NCI-H1105 treated with DMSO at 0.1 percent for 48 hours (cell line): ENCODE results near the gene RARB.

ENCODE experiments used
- DNase-seq: peaks from one replicate; lab custom pipeline; 2025; lab: John Stamatoyannopoulos, UW

The RARB gene

DNA sequence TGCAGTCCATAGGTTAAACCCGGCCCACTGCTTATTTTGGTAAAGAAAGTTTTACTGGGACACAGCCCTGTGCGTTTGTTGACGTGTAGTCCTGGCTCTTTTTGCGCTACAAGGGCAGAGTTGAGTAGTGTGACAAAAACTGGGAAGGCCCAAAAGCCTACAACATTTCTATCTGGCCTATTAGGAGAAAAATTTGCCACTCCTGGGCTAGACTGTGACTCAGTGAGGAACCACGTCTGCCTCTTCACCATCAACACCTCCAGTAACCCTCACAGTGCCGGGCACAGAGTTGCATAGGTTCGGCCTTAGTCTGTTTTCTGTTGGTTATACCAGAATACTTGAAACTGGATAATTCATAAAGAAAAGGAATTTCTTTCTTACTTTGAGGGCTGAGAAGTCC, 126.3 kb downstream of the RARB start:
- no peak for DNase-seq

DNA sequence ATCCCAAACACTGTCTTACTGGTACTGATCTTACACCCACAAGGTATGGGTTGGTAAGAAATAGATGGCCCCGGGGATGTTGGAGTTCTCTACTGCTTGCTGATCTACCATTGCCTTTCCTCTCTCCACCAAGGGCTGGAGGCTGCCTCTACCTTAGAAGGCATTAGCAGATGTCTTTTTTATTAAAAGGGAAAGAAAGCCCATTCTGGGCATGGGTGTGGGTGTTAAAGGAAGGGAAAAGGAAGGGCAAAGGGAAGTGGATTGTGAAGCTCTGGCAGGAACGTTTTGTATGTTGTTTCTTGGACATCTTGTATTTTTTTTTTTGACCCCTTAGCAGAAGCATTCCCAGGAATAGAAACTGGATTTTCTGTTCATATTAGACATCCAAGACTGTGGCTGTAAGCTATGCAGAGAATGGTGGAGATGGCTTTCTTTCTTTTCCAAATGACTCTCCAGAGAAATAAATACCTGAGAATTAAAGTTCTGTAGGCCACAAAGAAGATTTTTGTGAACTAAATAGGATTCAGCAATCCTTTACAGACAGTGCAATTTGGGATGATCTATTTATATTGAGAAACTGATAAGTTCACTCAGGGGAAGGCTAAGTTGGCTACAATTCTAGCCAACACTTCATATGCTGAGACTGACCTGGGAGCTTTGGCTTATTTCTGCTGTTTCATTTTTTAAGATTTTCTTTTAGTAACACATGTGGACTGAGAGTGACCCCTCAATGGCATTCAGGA, 127.8 kb downstream of the RARB start:
- no peak for DNase-seq

- no peak for DNase-seq
Observed at GRCh38 chr3:25556447-25556846, 128.4 kb downstream of the RARB start.

DNA sequence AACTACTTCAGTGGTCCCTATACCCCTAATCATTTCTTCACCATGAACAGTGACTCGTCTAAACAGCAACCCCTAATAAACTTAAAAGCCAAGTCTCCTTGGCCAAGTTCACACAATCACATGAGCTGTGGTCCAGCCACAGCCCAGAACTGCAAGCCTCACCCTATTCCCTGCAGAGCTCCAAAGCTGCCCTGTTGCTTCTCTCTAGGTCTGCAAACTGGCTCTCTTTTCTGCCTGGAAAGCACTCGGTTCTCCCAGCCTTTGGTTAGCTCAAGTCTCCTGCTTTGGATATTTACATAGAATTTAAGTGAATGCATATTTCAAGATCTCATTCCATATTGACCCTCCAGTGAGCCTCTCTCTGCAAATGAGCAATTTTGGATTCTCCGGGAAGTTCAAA, 129.6 kb downstream of the RARB start:
- no peak for DNase-seq

DNA sequence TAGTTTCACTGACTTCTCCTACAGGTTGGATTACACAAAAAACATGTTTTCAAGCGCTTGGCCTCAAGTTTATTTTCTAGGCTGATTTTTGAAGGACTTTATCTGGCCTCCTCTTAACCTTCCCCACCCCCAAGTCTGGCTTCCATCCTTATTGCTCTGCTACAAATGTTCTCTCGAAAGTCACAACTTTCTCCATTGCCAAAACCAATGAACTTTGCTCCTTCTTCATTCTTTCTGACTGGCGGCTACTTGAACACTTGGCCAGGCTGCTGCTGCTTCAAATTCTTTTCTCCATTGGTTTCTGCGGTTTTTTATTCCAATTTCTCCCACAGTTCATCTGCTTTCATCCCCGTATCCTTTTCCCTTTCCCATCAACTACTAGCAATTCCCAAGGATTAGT, 130.1 kb downstream of the RARB start:
- DNase-seq: no peak

GRCh38 chr3:25558796-25559195, 130.7 kb downstream of the RARB start:
- DNase-seq: no peak

DNA sequence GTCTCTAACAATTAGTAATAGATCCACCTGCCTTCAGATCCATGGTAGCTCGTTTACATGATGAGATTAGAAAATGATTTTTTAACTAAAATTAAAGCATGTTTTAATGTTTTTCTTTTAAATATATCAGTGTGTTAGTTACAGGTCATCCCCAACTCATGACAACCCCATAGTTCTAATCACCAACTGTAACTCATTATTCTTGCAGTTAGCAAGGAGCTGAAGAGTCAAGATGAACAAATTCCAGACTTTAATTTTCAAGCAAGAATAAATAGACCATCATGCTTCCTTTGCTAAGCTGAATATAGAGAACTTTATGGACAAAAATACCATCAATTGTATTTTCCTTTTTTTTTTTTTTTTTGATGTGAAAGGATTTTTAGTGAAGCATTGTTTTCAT, 135.5 kb downstream of the RARB start:
- DNase-seq: no peak

DNA sequence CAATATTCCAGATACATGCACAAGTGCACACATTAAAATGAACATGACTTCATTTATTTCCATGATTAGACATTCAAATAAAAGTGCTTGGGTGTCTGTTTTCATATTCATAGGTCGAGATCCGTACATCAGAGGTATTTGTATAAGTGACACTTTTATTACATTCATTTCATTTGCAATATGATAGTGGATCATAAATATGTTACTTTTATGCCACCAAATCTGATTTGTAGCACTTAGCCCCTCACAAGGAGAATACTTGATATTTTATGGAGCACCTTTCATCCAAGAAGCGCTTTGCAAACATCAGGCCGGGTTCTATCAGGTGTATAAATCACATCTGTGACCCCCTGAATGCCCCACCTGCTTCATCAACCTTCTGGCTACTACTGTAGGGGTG, 136.0 kb downstream of the RARB start:
- DNase-seq: no peak

DNA sequence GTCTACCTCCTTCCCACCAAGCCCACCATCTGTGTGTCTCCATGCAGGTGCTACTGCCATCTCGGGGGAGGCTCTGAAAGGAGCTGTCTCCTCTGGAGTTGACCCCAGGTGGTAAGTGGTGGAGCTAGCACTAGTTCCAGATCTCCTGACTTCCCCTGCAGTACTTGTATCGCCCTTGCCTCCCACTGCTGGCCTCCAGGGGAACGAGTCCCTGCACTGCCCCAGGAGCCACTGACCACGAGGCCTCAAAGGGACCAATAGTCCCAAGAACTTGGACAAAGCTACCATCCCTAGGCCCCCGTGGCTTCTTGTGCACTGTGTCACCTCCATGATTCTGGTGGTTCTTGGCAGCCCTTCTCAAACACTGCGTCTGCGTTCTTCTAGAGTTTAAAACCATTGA, 137.7 kb downstream of the RARB start:
- DNase-seq: no peak

GRCh38 chr3:25566358-25566920, 138.4 kb downstream of the RARB start:
- no peak for DNase-seq

GRCh38 chr3:25567388-25567787, 139.3 kb downstream of the RARB start:
- no peak for DNase-seq

- DNase-seq: no peak
Observed at GRCh38 chr3:25567806-25568524, 139.9 kb downstream of the RARB start.

DNA sequence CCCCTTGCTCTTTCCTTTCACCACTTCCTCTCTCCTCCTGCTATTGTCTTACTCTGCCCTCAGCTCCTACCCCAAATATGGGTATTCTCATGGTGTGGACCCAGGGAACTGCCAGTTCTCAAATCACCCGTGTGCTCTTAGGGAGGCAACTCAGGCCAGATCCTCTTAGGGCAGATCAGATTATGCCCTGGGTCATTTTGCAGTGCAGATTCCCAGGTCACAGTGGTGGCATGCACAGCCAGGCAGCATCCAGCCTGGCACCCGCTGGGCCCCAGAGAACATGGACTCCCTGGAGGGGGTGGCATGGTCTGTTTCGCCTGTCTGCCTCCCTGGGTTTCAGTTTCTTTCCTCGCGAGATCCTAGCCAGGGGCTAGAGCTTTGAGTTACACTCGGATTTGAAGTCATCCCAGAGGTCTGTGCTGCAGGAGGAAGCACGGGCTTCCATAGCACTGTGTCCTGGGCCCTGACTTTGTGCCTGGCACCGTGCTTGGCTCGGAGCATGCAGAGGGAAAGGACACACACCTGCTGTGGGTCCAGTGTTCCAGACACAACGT, 140.5 kb downstream of the RARB start:
- DNase-seq: no peak

DNA sequence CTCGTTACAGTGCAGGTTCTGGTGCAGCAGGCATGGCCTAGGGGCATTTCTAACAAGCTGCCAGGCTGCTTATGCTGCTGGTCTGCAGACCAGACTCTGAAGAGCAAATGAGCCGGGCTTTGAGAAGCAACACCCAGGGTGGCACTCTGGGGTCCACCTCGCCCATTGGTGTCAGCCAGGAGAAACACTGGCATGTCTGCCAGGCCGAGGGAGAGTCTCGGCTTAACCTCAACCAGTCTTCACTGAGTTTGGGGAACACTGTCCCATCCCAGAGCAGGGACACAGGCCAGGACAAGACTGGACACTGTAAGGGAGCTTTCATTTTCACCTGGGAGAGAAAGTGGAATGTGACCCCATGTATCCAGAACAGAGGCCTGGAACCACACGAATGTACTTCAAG, 143.2 kb downstream of the RARB start:
- DNase-seq: no peak

GRCh38 chr3:25572336-25572735, 144.3 kb downstream of the RARB start:
- DNase-seq: no peak

DNA sequence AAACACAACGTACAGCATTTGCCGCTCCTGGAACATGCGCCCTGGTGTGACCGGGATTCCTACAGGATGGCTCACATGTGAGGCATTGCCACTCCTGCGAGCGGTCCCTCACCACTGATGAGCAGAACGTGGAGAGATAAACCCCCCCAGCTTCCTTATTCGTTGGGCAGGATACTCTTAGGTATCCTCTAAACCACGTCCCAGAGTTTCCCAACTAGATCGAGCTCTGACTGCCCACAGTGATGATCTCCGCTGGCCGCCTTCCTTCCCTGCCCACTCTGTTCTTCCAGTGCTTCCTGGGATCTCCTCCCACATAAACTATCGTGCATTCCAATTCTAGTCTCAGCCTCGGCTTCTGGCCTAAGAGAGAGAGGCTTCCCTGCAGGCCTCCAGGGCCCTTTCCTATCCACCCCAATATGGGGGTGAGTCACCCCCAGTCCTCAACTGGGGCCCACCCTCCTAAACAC, 144.9 kb downstream of the RARB start:
- no peak for DNase-seq

DNA sequence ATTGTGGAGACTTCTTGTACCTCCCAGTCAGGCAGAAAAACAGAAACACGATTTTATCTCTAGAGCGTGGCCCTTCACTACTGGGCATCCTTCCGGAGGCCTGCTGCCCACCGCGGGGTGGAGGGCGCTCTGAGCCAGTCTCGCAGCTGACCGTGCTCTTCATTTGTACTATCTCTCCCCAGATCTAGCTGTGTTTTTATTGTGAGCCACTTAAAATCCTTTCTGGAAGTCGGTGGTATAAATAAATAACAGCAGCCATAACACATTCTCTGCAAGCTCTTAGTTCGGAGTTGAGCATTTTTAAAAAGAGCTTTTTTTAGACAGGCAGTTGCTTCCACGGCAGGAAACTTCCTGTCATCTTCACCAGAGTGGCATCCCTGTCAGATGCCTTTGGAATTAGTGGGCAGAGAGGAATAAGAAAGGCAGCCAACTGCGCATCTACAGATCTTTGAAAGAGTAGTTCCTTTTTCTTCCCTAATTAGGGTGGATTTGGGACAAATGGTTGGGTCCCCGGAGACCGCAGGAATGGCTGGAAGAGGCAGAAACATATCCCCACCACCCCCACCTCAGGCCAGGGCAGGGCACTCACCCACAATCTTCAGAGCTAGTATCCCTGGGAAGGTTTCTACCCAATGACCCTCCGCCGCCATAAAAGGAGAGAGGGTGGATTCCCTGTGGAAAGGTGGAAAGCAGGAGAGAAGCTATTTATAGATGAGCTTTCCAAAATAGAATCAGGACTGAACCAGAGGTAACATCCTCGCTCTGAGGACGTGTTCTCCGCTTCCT, 145.5 kb downstream of the RARB start:
- no peak for DNase-seq

GRCh38 chr3:25574172-25574765, 146.2 kb downstream of the RARB start:
- DNase-seq: no peak

DNA sequence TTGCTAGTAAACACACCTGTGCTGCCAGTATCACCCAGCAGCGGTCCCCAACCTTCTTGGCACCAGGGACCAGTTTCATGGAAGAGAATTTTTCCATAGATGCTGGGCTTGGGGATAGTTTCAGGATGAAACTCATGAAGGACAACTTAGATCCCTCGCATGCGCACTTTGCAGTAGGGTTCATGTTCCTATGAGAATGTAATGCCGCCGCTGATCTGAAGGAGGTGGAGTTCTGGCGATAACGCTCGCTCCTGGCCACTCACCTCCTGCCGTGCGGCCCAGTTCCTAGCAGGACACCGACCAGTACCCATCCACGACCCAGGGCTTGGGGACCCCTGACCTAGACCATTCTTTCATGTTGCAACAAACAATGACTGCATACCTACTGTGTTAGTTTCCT, 146.9 kb downstream of the RARB start:
- DNase-seq: no peak

GRCh38 chr3:25576146-25576545, 148.1 kb downstream of the RARB start:
- no peak for DNase-seq

DNA sequence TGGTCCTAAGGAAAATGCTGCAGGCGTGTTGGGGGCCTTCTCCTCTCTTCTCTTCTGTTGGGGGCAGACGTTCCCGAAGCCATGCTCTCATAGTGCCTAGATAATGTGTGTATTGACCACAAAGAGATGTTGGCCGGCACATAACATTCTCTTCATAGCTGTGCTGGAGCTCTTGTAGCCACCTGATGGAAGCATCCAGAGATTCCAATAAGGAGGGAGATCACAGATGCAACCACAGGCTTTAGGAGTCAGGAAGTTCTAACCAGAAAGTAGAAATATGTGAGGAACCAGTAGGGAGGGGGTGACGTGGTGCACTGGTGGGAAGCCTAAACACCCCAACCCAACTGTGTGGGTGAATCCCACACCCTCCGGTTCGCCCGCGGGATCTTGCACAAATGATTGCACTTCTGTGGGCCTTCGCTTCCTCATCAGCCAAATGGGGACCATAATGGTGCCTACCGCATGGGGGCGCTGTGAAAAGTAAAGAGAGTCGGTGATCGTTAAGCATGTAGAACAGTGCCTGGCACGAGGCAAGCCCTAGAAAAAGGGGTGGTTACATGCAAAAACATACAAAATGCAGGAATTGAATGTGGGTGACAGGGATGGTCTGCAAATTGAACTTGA, 148.9 kb downstream of the RARB start:
- no peak for DNase-seq
